K562 (cell line): ENCODE measurements around the gene CCDC78. TPM values are rescaled to one million over a fixed set of nuclear protein-coding genes. Genes with fewer than 3 reads are reported as not detected.

Source experiments
- CC2D1A ChIP-seq: fragments of 450-650 bp; IDR thresholded peaks from 2 replicates; pipeline ENCODE4 v1.6.1; 2017; ENCODE audit warnings: mild to moderate bottlenecking
- E2F1 ChIP-seq: sonication (generic); formaldehyde crosslinking; IDR thresholded peaks from 2 replicates; pipeline ENCODE4 v1.8.1; 2023; ENCODE audit warnings: mild to moderate bottlenecking, missing genetic modification reagents, moderate library complexity
- ELK3 ChIP-seq: fragments of 450-650 bp; formaldehyde crosslinking; IDR thresholded peaks from 2 replicates; pipeline ENCODE4 v1.4.0; 2020; ENCODE audit warnings: mild to moderate bottlenecking
- ERF ChIP-seq: fragments of 450-650 bp; formaldehyde crosslinking; IDR thresholded peaks from 2 replicates; pipeline ENCODE4 v1.4.0; 2020; ENCODE audit warnings: mild to moderate bottlenecking, mixed read lengths
- HDAC2 ChIP-seq: fragments of 450-650 bp; IDR thresholded peaks from 2 replicates; pipeline ENCODE4 v1.6.1; 2016; ENCODE audit warnings: mild to moderate bottlenecking
- ILF3 ChIP-seq: fragments of 450-650 bp; IDR thresholded peaks from 2 replicates; pipeline ENCODE4 v1.6.1; 2018; ENCODE audit warnings: antibody characterized with exemption, mild to moderate bottlenecking, moderate library complexity, borderline replicate concordance
- MCM3 ChIP-seq: fragments of 450-650 bp; IDR thresholded peaks from 2 replicates; pipeline ENCODE4 v1.6.1; 2016
- PCBP1 ChIP-seq: fragments of 200-400 bp; formaldehyde crosslinking; IDR thresholded peaks from 2 replicates; pipeline ENCODE4 v1.6.1; 2018; ENCODE audit warnings: mild to moderate bottlenecking, low read depth, low read length; ENCODE audit not compliant: poor library complexity, severe bottlenecking
- POLR2AphosphoS5 ChIP-seq: IDR thresholded peaks from 2 replicates; pipeline ENCODE4 v1.6.1; 2011; ENCODE audit warnings: mild to moderate bottlenecking, low read depth, low read length, moderate library complexity; ENCODE audit not compliant: control insufficient read depth, insufficient read depth
- PRPF4 ChIP-seq: fragments of 200-400 bp; formaldehyde crosslinking; IDR thresholded peaks from one replicate; pipeline ENCODE4 v1.6.1; 2017; ENCODE audit warnings: low read length, low read depth, mild to moderate bottlenecking; ENCODE audit not compliant: insufficient read depth, poor library complexity, severe bottlenecking
- RBM15 ChIP-seq: fragments of 200-400 bp; formaldehyde crosslinking; IDR thresholded peaks from 2 replicates; pipeline ENCODE4 v1.6.1; 2018; ENCODE audit warnings: mild to moderate bottlenecking, low read length, moderate library complexity; ENCODE audit not compliant: insufficient read depth
- SNRNP70 ChIP-seq: fragments of 200-400 bp; formaldehyde crosslinking; optimal IDR thresholded peaks from 2 replicates; pipeline ENCODE3; 2017; ENCODE audit warnings: low read depth, low read length
- SP1 ChIP-seq: sonication (generic); formaldehyde crosslinking; IDR thresholded peaks from 2 replicates; pipeline ENCODE4 v1.8.1; 2022; ENCODE audit warnings: mild to moderate bottlenecking, missing genetic modification reagents
- TCF3 ChIP-seq: sonication (generic); formaldehyde crosslinking; IDR thresholded peaks from 2 replicates; pipeline ENCODE4 v1.4.0; 2020; ENCODE audit warnings: mild to moderate bottlenecking, missing genetic modification reagents
- USF2 ChIP-seq: sonication (generic); formaldehyde crosslinking; IDR thresholded peaks from 2 replicates; pipeline ENCODE4 v1.5.0; 2020; ENCODE audit warnings: missing genetic modification reagents
- YBX1 ChIP-seq: fragments of 450-650 bp; IDR thresholded peaks from 2 replicates; pipeline ENCODE4 v1.7.1; 2016; ENCODE audit warnings: mild to moderate bottlenecking
- ZFP36 ChIP-seq: fragments of 150-350 bp; IDR thresholded peaks from 2 replicates; pipeline ENCODE4 v1.6.1; 2018; ENCODE audit warnings: low read length, low read depth; ENCODE audit not compliant: partially characterized antibody
- ZNF280B ChIP-seq: fragments of 250-450 bp; sonication (Bioruptor Pico); IDR thresholded peaks from 2 replicates; pipeline ENCODE4 v1.5.1; 2021; ENCODE audit warnings: mild to moderate bottlenecking
- ZNF592 ChIP-seq: fragments of 450-650 bp; IDR thresholded peaks from 2 replicates; pipeline ENCODE4 v1.6.1; 2017; ENCODE audit warnings: antibody characterized with exemption, mild to moderate bottlenecking
- ZNF75A ChIP-seq: fragments of 450-650 bp; formaldehyde crosslinking; IDR thresholded peaks from 2 replicates; pipeline ENCODE4 v1.4.0; 2020; ENCODE audit warnings: mild to moderate bottlenecking
- polyA plus RNA-seq, 8 experiments: library from polyadenylated mRNA; depleted of rRNA in 4 of 8; stranded (reverse) in 5 of 8; unstranded in 3 of 8; fragments of >200 nt; fragmentation: Nextera tagmentation in 2 of 8; fragmentation: Illumina TruSeq in 1 of 8; extraction: Ambion mirVana in 2 of 8; extraction: Trizol in 1 of 8; gene quantifications; 2 replicates each; pipeline versions ENCODE4 v1.2.1 to v1.2.3, GENCODE V29; 2011 to 2014; ENCODE audit warnings: inconsistent platforms in 1 of 8, missing spikeins in 1 of 8
- total RNA-seq, 7 experiments: library from RNA; depleted of rRNA in 6 of 7; stranded (reverse); fragments of >200 nt in 6 of 7; fragmentation: Illumina TruSeq in 2 of 7; extraction: Trizol in 2 of 7; gene quantifications; 2 replicates each; pipeline versions ENCODE4 v1.2.1 to v1.2.3, GENCODE V29; 2011 to 2021; ENCODE audit warnings: low replicate concordance in 1 of 7

CCDC78 gene
- total and polyA plus RNA-seq, 9 of the 15 experiments (the other 6 are each of a cell fraction or from before 2014, with no cell fraction given), result 0.24 to 17.7 (median 2.9) TPM

GRCh38 chr16:680967-681745, 45.1 kb downstream of the CCDC78 start (continued):
- no peak for TF ChIP-seq ZNF592
- no peak for TF ChIP-seq ELK3 (CRISPR knock-in tag)
- no peak for TF ChIP-seq SNRNP70
- TF ChIP-seq ZFP36, result no peak
- no peak for TF ChIP-seq RBM15
- TF ChIP-seq SP1, result no peak; the same call in 1 of the 2 replicates
- TF ChIP-seq POLR2AphosphoS5, result no peak
- TF ChIP-seq E2F1 (CRISPR knock-in tag), result no peak
- TF ChIP-seq ILF3, result no peak
- no peak for TF ChIP-seq PCBP1
- TF ChIP-seq CC2D1A, result no peak
- no peak for TF ChIP-seq ZNF75A (CRISPR knock-in tag)
- TF ChIP-seq PRPF4, result no peak
- TF ChIP-seq YBX1, result no peak
- TF ChIP-seq ERF (CRISPR knock-in tag), result no peak
- peak; percentile 34; the same call in 1 of the 2 replicates for TF ChIP-seq TCF3 (CRISPR knock-in tag)
- no peak for TF ChIP-seq ZNF280B (CRISPR knock-in tag)
- TF ChIP-seq USF2 (CRISPR knock-in tag), result no peak
- no peak for TF ChIP-seq HDAC2
- TF ChIP-seq MCM3, result no peak
